Measurements from ENCODE around the gene TMEM218. TPM values are rescaled to one million over a fixed set of nuclear protein-coding genes. Genes with fewer than 3 reads are reported as not detected.

Gene TMEM218
- total RNA-seq, 4 donors from 2014 or later = 2.6 to 18.2 (median 10.6) TPM

GRCh38 chr11:125129316-125129993, 18.0 kb upstream of the TMEM218 start:
- H3K36me3 ChIP-seq = no peaks in the 10 kb centered on the region
- H3K27me3 ChIP-seq = peaks cover 22% of the 10 kb centered on the region
- H3K27ac ChIP-seq = no peak overlapping the region
- in situ Hi-C loops (cut with MboI; ENCODE audit: low pct_ligation_motif_present in 1 of 4, low pct_unique_long_range_greater_than_20kb in 1 of 4, low sequenced_read_pairs in 3 of 4) = loop anchor here in 1 of 4 donors (25.0 kb wide), 1 partner anchor 167 kb away; the partner anchor contains the start of gene CCDC15
- no peaks in the 10 kb centered on the region for H3K9me3 ChIP-seq
- WGBS, 2 donors (ENCODE audit: low coverage in 1 of 2) = 76 to 85% methylated on average over 16 to 22 of the region's 22 CpGs
- intact Hi-C loops (cut with DNase I; ENCODE audit: low total_unique reads) = no loop called here
- no peak for TF ChIP-seq EP300 (IDR thresholded peaks at IDR 0.05; ENCODE audit: low read depth)
- no peak for TF ChIP-seq CTCF (IDR thresholded peaks at IDR 0.05)
- no peak overlapping the region for H3K4me3 ChIP-seq
- DNase-seq = no peak
- no peaks in the 10 kb centered on the region for H3K4me1 ChIP-seq

GRCh38 chr11:125128450-125128849, 17.0 kb upstream of the TMEM218 start:
- no peaks in the 10 kb centered on the region for H3K4me1 ChIP-seq
- in situ Hi-C loops (cut with MboI; ENCODE audit: low pct_ligation_motif_present in 1 of 4, low pct_unique_long_range_greater_than_20kb in 1 of 4, low sequenced_read_pairs in 3 of 4) = loop anchor here in 1 of 4 donors (25.0 kb wide), 1 partner anchor 166 kb away; the partner anchor contains the start of gene CCDC15
- WGBS, 2 donors (ENCODE audit: low coverage in 1 of 2) = 63 to 78% methylated on average over 3 to 4 of the region's 4 CpGs
- peaks cover 22% of the 10 kb centered on the region for H3K27me3 ChIP-seq
- DNase-seq = no peak
- intact Hi-C loops (cut with DNase I; ENCODE audit: low total_unique reads) = no loop called here
- no peak overlapping the region for H3K27ac ChIP-seq
- no peak for TF ChIP-seq POLR2AphosphoS5 (IDR thresholded peaks at IDR 0.05)
- TF ChIP-seq POLR2A (IDR thresholded peaks at IDR 0.05) = no peak
- no peaks in the 10 kb centered on the region for H3K36me3 ChIP-seq
- H3K4me3 ChIP-seq = no peak overlapping the region
- H3K9me3 ChIP-seq = no peaks in the 10 kb centered on the region

- in situ Hi-C loops (cut with MboI; ENCODE audit: low pct_ligation_motif_present in 1 of 4, low pct_unique_long_range_greater_than_20kb in 1 of 4, low sequenced_read_pairs in 3 of 4) = no loop called here
- Histone ChIP-seq H3K4me3 (no peak overlapping the region), H3K27ac (no peak overlapping the region), H3K9me3 (no peaks in the 10 kb centered on the region), H3K27me3 (peaks cover 29% of the 10 kb centered on the region), H3K4me1 (no peaks in the 10 kb centered on the region), H3K36me3 (no peaks in the 10 kb centered on the region)
- intact Hi-C loops (cut with DNase I; ENCODE audit: low total_unique reads) = no loop called here
- no peak for DNase-seq
- TF ChIP-seq CTCF (IDR thresholded peaks at IDR 0.05) (no peak), POLR2A (IDR thresholded peaks at IDR 0.05) (no peak), EP300 (IDR thresholded peaks at IDR 0.05; ENCODE audit: low read depth) (no peak)
- 87 to 98% methylated on average over 4 of the region's 4 CpGs for WGBS, 2 donors (ENCODE audit: low coverage in 1 of 2)
Observed at GRCh38 chr11:125124618-125124992, 13.2 kb upstream of the TMEM218 start.

- Histone ChIP-seq H3K4me1 (no peaks in the 10 kb centered on the region), H3K9me3 (no peaks in the 10 kb centered on the region), H3K27ac (no peak overlapping the region), H3K4me3 (no peak overlapping the region), H3K36me3 (no peaks in the 10 kb centered on the region), H3K27me3 (peaks cover 23% of the 10 kb centered on the region)
- intact Hi-C loops (cut with DNase I; ENCODE audit: low total_unique reads) (no loop called here), in situ Hi-C loops (cut with MboI; ENCODE audit: low pct_ligation_motif_present in 1 of 4, low pct_unique_long_range_greater_than_20kb in 1 of 4, low sequenced_read_pairs in 3 of 4) (no loop called here)
- no peak for TF ChIP-seq POLR2AphosphoS5 (IDR thresholded peaks at IDR 0.05)
- peak in 3 of 5 experiments; percentile 24 to 41 (median 30) for TF ChIP-seq CTCF (IDR thresholded peaks at IDR 0.05)
- DNase-seq = peak; percentile 50
- 57 to 61% methylated on average over 7 to 10 of the region's 10 CpGs for WGBS, 2 donors (ENCODE audit: low coverage in 1 of 2)
Observed at GRCh38 chr11:125123947-125124617, 12.7 kb upstream of the TMEM218 start.

All from transverse colon (tissue), 4 donors.